ENCODE data around the gene NUDT14.

NUDT14 gene

DNA sequence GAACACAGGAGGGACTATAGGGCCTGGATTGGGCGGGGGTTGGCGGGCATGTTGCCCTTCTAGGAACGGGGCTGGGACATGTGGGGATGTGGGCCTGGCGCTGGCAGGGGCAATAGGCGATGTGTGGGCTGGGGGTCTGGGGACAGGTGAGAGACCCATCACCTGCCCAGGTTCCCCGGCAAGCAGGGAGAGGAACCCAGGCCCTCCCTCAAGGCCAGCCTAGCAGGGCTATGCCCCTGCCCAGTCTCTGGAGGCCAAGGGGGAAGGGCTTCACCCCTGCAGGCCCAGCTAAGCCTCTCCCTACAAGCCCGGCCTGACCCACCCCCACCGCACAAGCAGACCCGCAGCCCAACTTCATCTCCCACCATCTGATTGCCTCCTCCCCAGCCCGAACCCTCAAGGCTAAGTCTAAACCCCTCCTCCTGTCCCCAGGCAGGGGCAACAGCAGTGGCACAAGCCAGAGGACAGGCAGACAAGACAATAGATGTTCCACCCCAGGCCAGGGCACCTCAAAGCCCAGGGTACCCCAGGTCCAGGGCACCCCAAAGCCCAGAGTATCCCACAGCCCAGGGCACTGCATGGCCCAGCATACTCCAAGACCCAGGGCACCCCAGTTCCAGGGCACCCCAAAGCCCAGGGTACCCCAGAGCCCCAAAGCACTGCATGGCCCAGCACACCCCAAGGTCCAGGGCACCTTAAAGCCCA, 19.0 kb downstream of the NUDT14 start:
- POLR2A ChIA-PET, result no interaction called here
- WGBS (ENCODE audit: insufficient coverage), result 92% methylated on average over 7 of the region's 10 CpGs
- no peak for DNase-seq
- H3K4me1 ChIP-seq (ENCODE audit: control extremely low read depth in 1 of 4, control insufficient read depth in 4 of 4, insufficient read depth in 4 of 4, low read length in 3 of 4), result peaks cover 0 to 13% (median 8%) of the 10 kb centered on the region in 4 experiments
- peaks cover 0 to 13% (median 9%) of the 10 kb centered on the region in 5 experiments for H3K27me3 ChIP-seq (replicated peaks in 2 of 5; ENCODE audit: control insufficient read depth in 4 of 5, insufficient read depth in 5 of 5, low read length in 4 of 5)
- CTCF ChIA-PET, result interaction anchor here (1.1 kb wide), 1 partner anchor 68 kb away, joined by 3 read pairs; no protein-coding TSS in a partner anchor
- no peak overlapping the region for H3K4me3 ChIP-seq (ENCODE audit: control insufficient read depth in 1 of 7, extremely low read depth in 1 of 7, insufficient read depth in 4 of 7, low read depth in 2 of 7, low read length in 6 of 7)
- H3K27ac ChIP-seq (ENCODE audit: insufficient read depth in 1 of 2, low read depth in 1 of 2, low read length in 2 of 2, poor library complexity in 1 of 2, severe bottlenecking in 2 of 2), result no peak overlapping the region
- no peaks in the 10 kb centered on the region for H3K9me3 ChIP-seq (ENCODE audit: control extremely low read depth in 1 of 5, control insufficient read depth in 4 of 5, insufficient read depth in 2 of 5, low read depth in 1 of 5, low read length in 4 of 5)
- H3K36me3 ChIP-seq (ENCODE audit: control insufficient read depth in 4 of 4, insufficient read depth in 4 of 4, low read length in 3 of 4), result no peaks in the 10 kb centered on the region

DNA sequence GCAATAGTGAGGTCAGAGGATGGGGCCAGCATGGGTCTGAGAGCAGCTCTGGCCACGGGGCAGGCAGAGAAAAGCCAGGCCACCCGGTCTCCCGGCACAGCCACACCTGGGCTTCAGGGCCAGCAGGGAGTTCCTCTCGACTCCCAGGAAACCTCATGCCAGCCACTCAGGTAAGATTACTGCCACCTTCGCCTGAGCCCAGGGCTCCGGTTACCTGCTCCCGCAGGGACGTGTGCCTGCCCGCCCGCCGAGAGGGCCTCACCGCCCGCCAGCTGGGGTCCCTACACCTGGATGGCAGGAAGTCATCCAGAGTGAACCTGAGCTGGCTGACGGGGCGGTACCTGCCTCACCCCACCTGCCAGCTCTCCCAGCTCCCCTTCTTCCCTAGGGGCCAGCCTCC, 19.8 kb downstream of the NUDT14 start:
- CTCF ChIA-PET, result interaction anchor here (1.5 kb wide), 1 partner anchor 71 kb away, joined by 3 read pairs; no protein-coding TSS in a partner anchor
- DNase-seq, result no peak
- Histone ChIP-seq H3K9me3 (ENCODE audit: control extremely low read depth in 1 of 5, control insufficient read depth in 4 of 5, insufficient read depth in 2 of 5, low read depth in 1 of 5, low read length in 4 of 5) (no peaks in the 10 kb centered on the region), H3K4me1 (ENCODE audit: control extremely low read depth in 1 of 4, control insufficient read depth in 4 of 4, insufficient read depth in 4 of 4, low read length in 3 of 4) (peaks cover 0 to 10% (median 6%) of the 10 kb centered on the region in 4 experiments), H3K4me3 (ENCODE audit: control insufficient read depth in 1 of 7, extremely low read depth in 1 of 7, insufficient read depth in 4 of 7, low read depth in 2 of 7, low read length in 6 of 7) (no peak overlapping the region), H3K27ac (ENCODE audit: insufficient read depth in 1 of 2, low read depth in 1 of 2, low read length in 2 of 2, poor library complexity in 1 of 2, severe bottlenecking in 2 of 2) (no peak overlapping the region), H3K27me3 (replicated peaks in 2 of 5; ENCODE audit: control insufficient read depth in 4 of 5, insufficient read depth in 5 of 5, low read length in 4 of 5) (peaks cover 0 to 5% (median 2%) of the 10 kb centered on the region in 5 experiments), H3K36me3 (ENCODE audit: control insufficient read depth in 4 of 4, insufficient read depth in 4 of 4, low read length in 3 of 4) (no peaks in the 10 kb centered on the region)
- 90% methylated on average over 14 of the region's 15 CpGs for WGBS (ENCODE audit: insufficient coverage)
- POLR2A ChIA-PET, result no interaction called here

DNA sequence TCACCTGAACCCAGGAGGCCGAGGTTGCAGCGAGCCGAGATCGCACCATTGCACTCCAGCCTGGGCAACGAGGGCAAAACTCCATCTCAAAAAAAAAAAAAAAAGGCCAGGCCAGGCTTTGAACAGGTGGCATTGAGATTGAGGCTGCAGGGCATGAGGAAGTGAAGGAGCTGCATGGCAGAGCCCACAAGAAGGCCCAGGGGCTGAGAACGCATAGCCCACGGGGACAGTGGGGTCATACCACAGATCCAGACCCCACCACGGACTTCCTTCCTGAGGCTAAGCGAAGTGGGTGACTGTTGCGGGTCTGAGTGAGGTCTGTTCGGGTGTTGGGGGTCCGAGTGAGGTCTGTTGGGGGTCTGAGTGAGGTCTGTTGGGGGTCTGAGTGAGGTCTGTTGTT, 20.3 kb downstream of the NUDT14 start:
- DNase-seq, result peak; percentile 27 to 78 (median 71)
- ChIA-PET CTCF (interaction anchor here (0.7 to 1.5 kb wide), 3 partner anchors 16 to 71 kb away, joined by 3 read pairs; no protein-coding TSS in a partner anchor), POLR2A (no interaction called here)
- no peaks in the 10 kb centered on the region for H3K9me3 ChIP-seq (ENCODE audit: control extremely low read depth in 1 of 5, control insufficient read depth in 4 of 5, insufficient read depth in 2 of 5, low read depth in 1 of 5, low read length in 4 of 5)
- no peaks in the 10 kb centered on the region for H3K36me3 ChIP-seq (ENCODE audit: control insufficient read depth in 4 of 4, insufficient read depth in 4 of 4, low read length in 3 of 4)
- peaks cover 0 to 10% (median 6%) of the 10 kb centered on the region in 4 experiments for H3K4me1 ChIP-seq (ENCODE audit: control extremely low read depth in 1 of 4, control insufficient read depth in 4 of 4, insufficient read depth in 4 of 4, low read length in 3 of 4)
- 39% methylated on average over 3 of the region's 12 CpGs for WGBS (ENCODE audit: insufficient coverage)
- peaks cover 0 to 2% (median 0%) of the 10 kb centered on the region in 5 experiments for H3K27me3 ChIP-seq (replicated peaks in 2 of 5; ENCODE audit: control insufficient read depth in 4 of 5, insufficient read depth in 5 of 5, low read length in 4 of 5)
- H3K4me3 ChIP-seq (ENCODE audit: control insufficient read depth in 1 of 7, extremely low read depth in 1 of 7, insufficient read depth in 4 of 7, low read depth in 2 of 7, low read length in 6 of 7), result no peak overlapping the region
- H3K27ac ChIP-seq (ENCODE audit: insufficient read depth in 1 of 2, low read depth in 1 of 2, low read length in 2 of 2, poor library complexity in 1 of 2, severe bottlenecking in 2 of 2), result no peak overlapping the region

DNA sequence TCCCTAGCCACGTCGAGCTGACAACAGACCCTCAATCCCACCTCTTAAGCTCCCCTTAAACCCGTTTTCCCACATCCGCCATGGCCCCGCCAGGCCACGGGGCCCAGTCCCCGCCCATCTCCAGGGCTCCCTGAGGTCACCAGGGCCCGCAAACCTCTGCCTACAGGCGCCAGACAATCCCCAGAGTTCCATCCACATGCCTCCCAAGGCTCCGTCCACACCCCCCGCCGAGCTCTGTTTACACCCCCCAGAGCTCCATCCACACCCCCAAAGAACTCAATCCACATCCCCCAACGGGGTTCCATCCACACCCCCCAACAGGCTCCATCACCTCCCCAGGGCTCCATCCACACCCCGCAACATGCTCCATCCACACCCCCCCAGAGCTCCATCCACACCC, 21.8 kb downstream of the NUDT14 start:
- Histone ChIP-seq H3K4me1 (ENCODE audit: control extremely low read depth in 1 of 4, control insufficient read depth in 4 of 4, insufficient read depth in 4 of 4, low read length in 3 of 4) (peaks cover 0 to 10% (median 6%) of the 10 kb centered on the region in 4 experiments), H3K4me3 (ENCODE audit: control insufficient read depth in 1 of 7, extremely low read depth in 1 of 7, insufficient read depth in 4 of 7, low read depth in 2 of 7, low read length in 6 of 7) (no peak overlapping the region), H3K36me3 (ENCODE audit: control insufficient read depth in 4 of 4, insufficient read depth in 4 of 4, low read length in 3 of 4) (no peaks in the 10 kb centered on the region), H3K9me3 (ENCODE audit: control extremely low read depth in 1 of 5, control insufficient read depth in 4 of 5, insufficient read depth in 2 of 5, low read depth in 1 of 5, low read length in 4 of 5) (no peaks in the 10 kb centered on the region), H3K27ac (ENCODE audit: insufficient read depth in 1 of 2, low read depth in 1 of 2, low read length in 2 of 2, poor library complexity in 1 of 2, severe bottlenecking in 2 of 2) (no peak overlapping the region), H3K27me3 (replicated peaks in 2 of 5; ENCODE audit: control insufficient read depth in 4 of 5, insufficient read depth in 5 of 5, low read length in 4 of 5) (peaks cover 0 to 2% (median 0%) of the 10 kb centered on the region in 5 experiments)
- ChIA-PET POLR2A (no interaction called here), CTCF (interaction anchor here (0.6 to 1.3 kb wide), 2 partner anchors 18 to 60 kb away, joined by 3 read pairs; no protein-coding TSS in a partner anchor)
- DNase-seq, result no peak
- 99% methylated on average over 9 of the region's 14 CpGs for WGBS (ENCODE audit: insufficient coverage)

DNA sequence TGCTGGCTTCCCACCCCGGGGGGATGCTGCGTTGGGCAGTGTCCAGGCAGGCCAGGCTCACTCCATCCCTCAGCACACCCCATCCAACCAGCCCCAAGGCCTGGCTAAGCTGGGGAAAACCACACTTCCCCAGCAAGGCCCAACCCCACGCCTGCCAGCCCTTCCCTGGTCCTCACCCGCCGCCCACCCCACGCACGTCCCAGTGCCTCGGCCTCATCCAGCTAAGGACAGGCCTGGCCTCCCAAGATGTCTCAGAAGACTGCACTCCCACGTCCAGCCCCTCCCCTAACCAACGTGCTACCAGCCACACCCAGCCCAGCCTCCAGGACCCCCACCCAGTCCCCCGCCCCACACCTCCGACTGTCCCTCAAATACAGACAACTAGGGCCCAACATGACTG, 22.3 kb downstream of the NUDT14 start:
- POLR2A ChIA-PET, result no interaction called here
- DNase-seq, result no peak
- no peaks in the 10 kb centered on the region for H3K9me3 ChIP-seq (ENCODE audit: control extremely low read depth in 1 of 5, control insufficient read depth in 4 of 5, insufficient read depth in 2 of 5, low read depth in 1 of 5, low read length in 4 of 5)
- H3K4me3 ChIP-seq (ENCODE audit: control insufficient read depth in 1 of 7, extremely low read depth in 1 of 7, insufficient read depth in 4 of 7, low read depth in 2 of 7, low read length in 6 of 7), result no peak overlapping the region
- H3K36me3 ChIP-seq (ENCODE audit: control insufficient read depth in 4 of 4, insufficient read depth in 4 of 4, low read length in 3 of 4), result no peaks in the 10 kb centered on the region
- no peak overlapping the region for H3K27ac ChIP-seq (ENCODE audit: insufficient read depth in 1 of 2, low read depth in 1 of 2, low read length in 2 of 2, poor library complexity in 1 of 2, severe bottlenecking in 2 of 2)
- WGBS (ENCODE audit: insufficient coverage), result 87% methylated on average over 10 of the region's 12 CpGs
- H3K4me1 ChIP-seq (ENCODE audit: control extremely low read depth in 1 of 4, control insufficient read depth in 4 of 4, insufficient read depth in 4 of 4, low read length in 3 of 4), result peaks cover 0 to 10% (median 6%) of the 10 kb centered on the region in 4 experiments
- CTCF ChIA-PET, result no interaction called here
- H3K27me3 ChIP-seq (replicated peaks in 2 of 5; ENCODE audit: control insufficient read depth in 4 of 5, insufficient read depth in 5 of 5, low read length in 4 of 5), result no peaks in the 10 kb centered on the region

DNA sequence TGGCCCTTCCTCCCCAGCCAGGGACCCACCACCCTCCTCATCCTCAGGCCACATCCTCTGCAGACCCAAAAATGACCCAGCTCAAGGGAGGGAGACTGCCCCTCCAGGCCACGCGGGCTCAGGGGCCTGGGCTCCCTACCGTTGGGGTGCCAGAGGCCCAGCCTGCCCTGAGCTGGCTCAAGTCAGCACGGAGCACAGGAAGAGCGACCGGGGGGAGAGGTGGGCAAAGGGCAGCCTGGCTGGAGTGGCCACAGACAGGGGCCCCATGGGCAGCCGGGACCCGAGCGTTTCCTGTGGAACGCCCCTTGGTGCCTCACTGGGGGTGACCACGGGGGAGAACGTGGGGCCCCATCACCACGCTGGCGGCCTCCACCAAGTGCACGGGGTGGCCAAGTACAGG, 23.2 kb downstream of the NUDT14 start:
- H3K36me3 ChIP-seq (ENCODE audit: control insufficient read depth in 4 of 4, insufficient read depth in 4 of 4, low read length in 3 of 4), result no peaks in the 10 kb centered on the region
- H3K27me3 ChIP-seq (replicated peaks in 2 of 5; ENCODE audit: control insufficient read depth in 4 of 5, insufficient read depth in 5 of 5, low read length in 4 of 5), result no peaks in the 10 kb centered on the region
- 87% methylated on average over 10 of the region's 15 CpGs for WGBS (ENCODE audit: insufficient coverage)
- H3K9me3 ChIP-seq (ENCODE audit: control extremely low read depth in 1 of 5, control insufficient read depth in 4 of 5, insufficient read depth in 2 of 5, low read depth in 1 of 5, low read length in 4 of 5), result no peaks in the 10 kb centered on the region
- DNase-seq, result no peak
- H3K4me3 ChIP-seq (ENCODE audit: control insufficient read depth in 1 of 7, extremely low read depth in 1 of 7, insufficient read depth in 4 of 7, low read depth in 2 of 7, low read length in 6 of 7), result no peak overlapping the region
- ChIA-PET POLR2A (no interaction called here), CTCF (interaction anchor here (0.5 kb wide), 1 partner anchor 140 kb away, joined by 4 read pairs; no protein-coding TSS in a partner anchor)
- H3K27ac ChIP-seq (ENCODE audit: insufficient read depth in 1 of 2, low read depth in 1 of 2, low read length in 2 of 2, poor library complexity in 1 of 2, severe bottlenecking in 2 of 2), result no peak overlapping the region
- H3K4me1 ChIP-seq (ENCODE audit: control extremely low read depth in 1 of 4, control insufficient read depth in 4 of 4, insufficient read depth in 4 of 4, low read length in 3 of 4), result peaks cover 0 to 12% (median 8%) of the 10 kb centered on the region in 4 experiments
